Measurements from ENCODE around the gene KLHL41. TPM values are rescaled to one million over a fixed set of nuclear protein-coding genes. Genes with fewer than 3 reads are reported as not detected.

The KLHL41 gene
- 1 to 10 TPM; 1.2 to 2.1 (median 1.5) TPM for polyA plus RNA-seq (ENCODE audit: insufficient read length in 3 of 3)
- long read RNA-seq, donor 1, result 0 reads
- long read RNA-seq, donor 2, result 0 reads
- long read RNA-seq, donor 3, result 0 reads
- long read RNA-seq, donor 4, partial matches to known transcripts, result 0 of 3 reads
- long read RNA-seq, donor 4, other reads (novel, unspliced or antisense), result 0 of 3 reads
- long read RNA-seq, donor 5, result 0 reads
- long read RNA-seq, donor 6, partial matches to known transcripts, result 0 of 1 reads
- long read RNA-seq, donor 6, other reads (novel, unspliced or antisense), result 0 of 1 reads
- long read RNA-seq, donor 7, partial matches to known transcripts, result 0 of 2 reads
- long read RNA-seq, donor 7, other reads (novel, unspliced or antisense), result 0 of 2 reads
- long read RNA-seq, donor 8, partial matches to known transcripts, result 0 of 1 reads
- long read RNA-seq, donor 8, other reads (novel, unspliced or antisense), result 0 of 1 reads
- long read RNA-seq, donor 9, result 0 reads
- long read RNA-seq, donor 10, partial matches to known transcripts, result 0 of 1 reads
- long read RNA-seq, donor 10, other reads (novel, unspliced or antisense), result 0 of 1 reads
- long read RNA-seq, donor 11, result 0 reads
- long read RNA-seq, donor 12, result 0 reads
- long read RNA-seq, donor 13, partial matches to known transcripts, result 0 of 3 reads
- long read RNA-seq, donor 13, other reads (novel, unspliced or antisense), result 0 of 3 reads
- long read RNA-seq, donor 14, result 0 reads
- long read RNA-seq, donor 15, result 0 reads
- long read RNA-seq, donor 16, partial matches to known transcripts, result 0 of 3 reads
- long read RNA-seq, donor 16, other reads (novel, unspliced or antisense), result 0 of 3 reads

DNA sequence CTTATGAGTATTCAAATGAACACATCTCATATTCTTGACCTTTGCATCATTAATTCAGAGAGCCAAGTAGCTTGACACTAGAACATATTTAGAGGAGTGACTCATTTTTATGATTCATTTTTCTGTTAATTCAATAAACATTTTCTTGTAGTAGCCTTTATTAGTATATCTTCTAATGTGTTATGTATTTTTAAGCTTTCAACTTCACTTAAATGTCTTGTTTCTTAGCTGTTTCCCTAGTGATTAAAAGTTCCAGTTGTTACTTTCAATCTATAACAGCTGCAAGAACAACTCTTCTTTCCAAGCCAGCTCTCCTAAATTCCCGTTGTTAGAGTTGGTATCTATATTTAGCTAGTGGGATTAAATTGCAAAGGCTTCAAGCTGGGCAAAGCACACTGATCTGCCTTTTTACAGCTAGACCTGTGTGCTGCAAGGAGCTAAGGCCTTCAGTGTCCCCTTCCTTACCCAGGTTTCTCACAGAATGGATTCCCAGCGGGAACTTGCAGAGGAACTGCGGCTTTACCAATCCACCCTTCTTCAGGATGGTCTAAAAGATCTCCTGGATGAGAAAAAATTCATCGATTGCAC lies at the start of gene KLHL41:
KLHL41 (plus strand) TSS at position 405 of the 588 bp plus-strand sequence; CDS start at position 482, 77 bp downstream.
- DNase-seq (ENCODE audit: extremely low read depth in 1 of 11, low read depth in 9 of 11, low spot score in 4 of 11), result peak in 2 of 11 donors; percentile 2 to 9

DNA sequence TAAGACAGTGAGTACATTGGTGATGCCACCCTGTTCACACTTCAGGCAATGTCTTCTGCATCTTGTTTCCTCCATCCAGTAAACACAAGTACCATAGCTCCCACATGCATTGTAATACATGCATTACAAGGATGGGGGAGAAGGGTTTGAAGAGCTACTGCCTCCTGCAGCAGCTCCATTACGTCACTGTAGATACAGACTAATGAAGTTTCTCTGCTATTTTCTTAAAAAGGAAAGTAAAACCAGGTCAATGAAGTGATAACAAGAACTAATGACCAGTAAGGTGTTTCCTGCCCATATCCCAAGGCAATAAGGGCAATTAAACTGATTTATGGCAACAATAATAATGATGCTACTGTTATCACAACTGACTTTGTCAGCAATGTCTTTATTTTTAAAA lies 48.4 kb upstream of the KLHL41 start:
- no peak for DNase-seq (ENCODE audit: extremely low read depth in 1 of 11, low read depth in 9 of 11, low spot score in 4 of 11)

- DNase-seq (ENCODE audit: extremely low read depth in 1 of 11, low read depth in 9 of 11, low spot score in 4 of 11), result no peak
Measured at GRCh38 chr2:169462896-169463695, 46.4 kb upstream of the KLHL41 start.

- DNase-seq (ENCODE audit: extremely low read depth in 1 of 11, low read depth in 9 of 11, low spot score in 4 of 11), result no peak
Measured at GRCh38 chr2:169464466-169464865, 45.0 kb upstream of the KLHL41 start.

GRCh38 chr2:169464882-169465281 lies 44.6 kb upstream of the KLHL41 start:
- no peak for DNase-seq (ENCODE audit: extremely low read depth in 1 of 11, low read depth in 9 of 11, low spot score in 4 of 11)

DNA sequence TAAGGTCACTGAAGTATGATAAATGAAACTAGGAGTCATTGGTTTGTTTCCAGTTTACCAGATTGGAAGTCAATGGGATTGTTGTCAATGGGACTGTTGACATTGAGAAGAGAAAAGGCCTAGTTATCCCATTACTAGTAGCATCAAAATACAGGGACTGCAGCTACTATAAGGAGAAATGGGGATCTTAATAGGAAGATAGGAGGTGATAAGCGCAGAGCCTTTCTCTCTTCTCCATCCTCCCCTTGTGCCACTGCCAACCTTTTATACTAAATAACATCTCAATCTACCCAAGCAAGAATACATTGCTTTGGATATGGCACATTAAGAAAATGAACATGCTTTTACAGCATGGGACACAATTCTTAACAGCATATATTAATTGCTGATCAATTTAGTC lies 40.7 kb upstream of the KLHL41 start:
- no peak for DNase-seq (ENCODE audit: extremely low read depth in 1 of 11, low read depth in 9 of 11, low spot score in 4 of 11)

DNA sequence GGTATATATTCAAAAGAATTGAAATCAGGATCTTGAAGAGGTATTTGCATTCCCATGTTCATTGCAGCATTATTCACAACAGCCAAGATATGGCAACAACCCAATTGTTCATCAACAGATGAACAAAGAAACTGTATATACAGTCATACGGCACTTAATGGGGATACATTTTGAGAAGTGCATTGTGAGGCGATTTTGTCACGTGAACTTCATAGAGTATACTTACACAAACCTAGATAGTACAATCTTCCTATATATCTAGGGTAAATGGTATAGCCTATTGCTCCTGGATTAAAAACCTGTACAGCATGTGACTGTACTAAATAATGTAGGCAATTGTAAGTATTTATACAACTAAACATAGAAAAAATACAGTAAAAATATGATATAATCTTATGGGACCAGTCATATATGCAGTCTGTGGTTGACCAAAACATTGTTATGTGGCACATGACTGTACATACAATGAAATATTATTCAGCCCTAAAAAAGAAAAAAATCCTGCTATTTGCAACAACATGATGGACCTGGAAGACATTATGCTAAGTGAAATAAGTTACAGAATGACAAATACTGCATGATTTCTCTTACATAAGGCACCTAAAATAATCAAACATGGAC lies 39.4 kb upstream of the KLHL41 start:
- DNase-seq (ENCODE audit: extremely low read depth in 1 of 11, low read depth in 9 of 11, low spot score in 4 of 11), result no peak

GRCh38 chr2:169472249-169472648 lies 37.3 kb upstream of the KLHL41 start:
- DNase-seq (ENCODE audit: extremely low read depth in 1 of 11, low read depth in 9 of 11, low spot score in 4 of 11), result no peak

DNA sequence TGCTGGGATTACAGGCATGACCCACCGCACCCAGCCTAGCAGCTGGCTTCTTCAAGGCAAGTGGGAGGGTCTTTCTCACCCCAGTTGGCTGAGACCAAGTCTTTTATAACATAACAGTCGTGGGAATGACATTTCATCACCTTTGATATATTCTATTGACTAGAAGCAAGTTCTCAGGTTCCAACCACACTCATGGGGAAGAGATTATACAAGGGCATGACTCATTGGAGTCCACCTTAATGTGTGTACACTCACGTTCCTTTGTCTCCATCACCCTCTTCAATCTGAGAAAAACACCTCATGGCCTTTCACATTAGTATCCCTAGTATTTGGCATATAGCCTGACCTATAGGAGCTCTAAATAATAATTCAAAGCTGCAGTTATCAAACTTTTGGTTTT lies 33.0 kb upstream of the KLHL41 start:
- no peak for DNase-seq (ENCODE audit: extremely low read depth in 1 of 11, low read depth in 9 of 11, low spot score in 4 of 11)

GRCh38 chr2:169478339-169478738 lies 31.2 kb upstream of the KLHL41 start:
- no peak for DNase-seq (ENCODE audit: extremely low read depth in 1 of 11, low read depth in 9 of 11, low spot score in 4 of 11)

GRCh38 chr2:169478745-169479256 lies 30.7 kb upstream of the KLHL41 start:
- no peak for DNase-seq (ENCODE audit: extremely low read depth in 1 of 11, low read depth in 9 of 11, low spot score in 4 of 11)

DNA sequence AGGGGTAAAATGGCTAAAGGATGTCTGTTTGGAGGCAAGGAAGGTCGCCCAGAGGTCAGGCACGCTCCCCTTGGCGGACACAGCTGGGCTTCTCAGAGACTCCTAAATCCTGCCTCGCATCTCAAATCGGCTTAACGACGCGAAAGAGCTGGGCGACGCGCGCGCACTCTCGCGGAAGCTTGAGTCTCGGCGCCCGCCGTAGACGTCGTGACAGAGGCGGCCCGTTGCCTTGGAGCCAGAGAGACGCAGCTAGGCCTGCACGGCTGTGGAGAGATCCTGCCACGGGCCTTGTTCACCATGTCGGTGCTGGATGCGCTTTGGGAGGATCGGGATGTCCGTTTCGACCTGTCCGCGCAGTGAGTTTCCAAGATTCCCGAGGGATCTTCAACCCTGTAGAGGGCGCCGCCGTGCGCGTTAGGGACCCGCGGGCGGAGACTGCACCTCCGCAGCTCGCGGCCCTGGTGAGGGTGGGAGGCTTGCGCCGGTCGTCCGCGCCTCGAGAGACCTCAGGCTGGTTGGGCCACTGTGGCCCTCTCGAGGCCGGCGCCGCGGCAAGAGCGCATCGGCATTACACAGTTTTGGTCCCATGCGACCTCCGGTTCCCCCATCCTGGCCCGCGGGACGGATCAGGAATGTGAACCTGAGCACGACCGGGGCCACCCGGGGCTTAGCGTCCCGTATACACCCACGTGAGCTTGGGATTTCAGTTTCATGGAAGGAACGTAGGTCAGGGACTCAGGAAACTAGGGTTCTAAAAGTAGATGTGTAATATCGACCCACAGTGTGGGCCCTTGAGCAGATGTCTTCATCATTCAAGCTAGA lies 30.0 kb upstream of the KLHL41 start, which contains the start of gene BBS5:
BBS5 (plus strand) TSS at position 238 of the 822 bp plus-strand sequence; CDS start at position 298, 60 bp downstream.
- DNase-seq (ENCODE audit: extremely low read depth in 1 of 11, low read depth in 9 of 11, low spot score in 4 of 11), result peak; percentile 49 to 81 (median 68)

GRCh38 chr2:169480079-169480465 lies 29.4 kb upstream of the KLHL41 start:
- no peak for DNase-seq (ENCODE audit: extremely low read depth in 1 of 11, low read depth in 9 of 11, low spot score in 4 of 11)

DNA sequence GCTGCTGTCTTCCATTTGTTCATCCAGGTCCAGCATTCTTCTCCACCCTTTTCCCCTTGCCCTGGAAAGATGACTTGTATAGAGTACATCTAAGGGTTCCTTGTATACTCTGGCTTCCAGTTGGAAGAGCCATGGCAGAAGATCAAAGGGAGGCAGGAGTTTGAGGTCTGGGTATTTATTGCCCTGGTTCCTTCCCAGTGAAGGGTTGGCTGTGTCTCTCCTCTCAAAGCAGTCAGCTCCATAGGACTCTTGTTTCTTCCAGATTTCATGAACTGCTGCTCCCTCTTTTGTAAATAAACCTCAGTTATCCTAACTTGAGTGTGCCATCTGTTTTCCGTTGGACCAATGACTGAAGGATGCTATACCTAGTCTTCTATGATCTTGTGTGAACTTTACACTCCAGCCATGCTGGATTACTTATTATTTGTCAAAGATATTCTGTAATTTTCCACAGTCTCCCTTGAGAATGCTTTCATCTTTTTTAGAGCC lies 23.8 kb upstream of the KLHL41 start:
- no peak for DNase-seq (ENCODE audit: extremely low read depth in 1 of 11, low read depth in 9 of 11, low spot score in 4 of 11)

- no peak for DNase-seq (ENCODE audit: extremely low read depth in 1 of 11, low read depth in 9 of 11, low spot score in 4 of 11)
Measured at GRCh38 chr2:169486487-169486886, 23.0 kb upstream of the KLHL41 start.

- no peak for DNase-seq (ENCODE audit: extremely low read depth in 1 of 11, low read depth in 9 of 11, low spot score in 4 of 11)
Measured at GRCh38 chr2:169490834-169491233, 18.7 kb upstream of the KLHL41 start.

DNA sequence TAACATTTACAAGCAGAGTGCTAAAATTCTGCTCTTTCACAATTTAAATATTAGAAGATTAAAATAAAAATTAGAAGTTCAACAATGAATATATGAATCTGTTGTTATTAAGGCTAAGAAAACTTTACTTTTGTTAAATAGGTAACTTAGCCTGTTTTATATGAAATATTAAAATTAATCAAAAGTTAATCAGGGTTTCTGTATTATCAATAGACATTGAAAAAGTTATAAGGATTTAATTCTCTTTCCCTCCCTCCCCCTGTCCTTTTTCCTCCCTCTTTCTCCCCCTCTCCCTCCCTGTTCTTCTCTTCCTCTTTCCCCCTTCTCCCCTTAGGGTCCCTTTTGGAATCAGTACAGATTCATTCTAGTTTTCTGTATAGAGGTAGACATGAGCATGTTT lies 18.1 kb upstream of the KLHL41 start:
- no peak for DNase-seq (ENCODE audit: extremely low read depth in 1 of 11, low read depth in 9 of 11, low spot score in 4 of 11)
